Measurements from ENCODE around the gene MDH1. TPM values are rescaled to one million over a fixed set of nuclear protein-coding genes. Genes with fewer than 3 reads are reported as not detected.
"Not testable (repeated sequence)": the region's sequence is repeated elsewhere in the genome, so short reads cannot be mapped to it uniquely, and the experiment has no call there.

The MDH1 gene
- total RNA-seq, 2 experiments from 2014 or later: 161 to 163 TPM

DNA sequence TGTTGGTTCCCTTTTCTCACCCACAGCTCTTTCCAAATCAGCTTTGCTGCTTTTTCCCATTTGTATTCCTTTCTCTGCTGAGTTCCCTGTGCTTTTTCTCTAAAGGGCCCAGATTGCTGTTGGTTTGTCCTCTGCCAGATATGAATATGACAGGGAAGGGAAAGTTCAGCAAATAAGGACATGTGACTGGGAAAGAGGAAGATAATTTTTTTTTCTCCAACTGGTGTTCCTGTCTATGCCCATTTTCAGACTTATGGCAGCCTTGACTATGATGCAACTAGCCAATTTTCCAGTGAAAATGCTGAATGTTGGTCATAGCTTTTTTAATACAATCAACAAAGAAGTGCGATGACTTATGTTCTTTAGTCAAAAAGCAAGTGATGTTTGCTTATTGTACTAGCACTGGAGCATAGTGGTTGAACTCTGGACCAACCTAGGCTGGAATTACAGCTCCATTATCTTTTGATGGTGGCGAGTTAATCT lies 7.7 kb downstream of the MDH1 start:
- H3K36me3 Mint-ChIP-seq: peaks cover 14% of the 10 kb centered on the region
- POLR2A ChIA-PET: interaction anchor here (0.8 kb wide), 1 partner anchor 8 kb away, joined by 4 read pairs; the partner anchor contains the start of genes MDH1 and WDPCP
- H3K9me3 Mint-ChIP-seq: no peaks in the 10 kb centered on the region

GRCh38 chr2:63598981-63599380 lies 10.2 kb downstream of the MDH1 start:
- no peak overlapping the region for H3K4me3 Mint-ChIP-seq
- peaks cover 18% of the 10 kb centered on the region for H3K36me3 Mint-ChIP-seq
- DNase-seq: no peak
- no peak overlapping the region for H3K27ac Mint-ChIP-seq
- POLR2A ChIA-PET: no interaction called here
- no peaks in the 10 kb centered on the region for H3K27me3 Mint-ChIP-seq
- ATAC-seq (ENCODE audit: low read depth): no peak
- H3K4me1 Mint-ChIP-seq: no peaks in the 10 kb centered on the region
- no peaks in the 10 kb centered on the region for H3K9me3 Mint-ChIP-seq

More for the DNA sequence above, 7.7 kb downstream of the MDH1 start:
- H3K4me1 Mint-ChIP-seq: peaks cover 3% of the 10 kb centered on the region
- no peak overlapping the region for H3K27ac Mint-ChIP-seq
- no peak for ATAC-seq (ENCODE audit: low read depth)
- no peak for DNase-seq
- H3K27me3 Mint-ChIP-seq: no peaks in the 10 kb centered on the region
- H3K4me3 Mint-ChIP-seq: no peak overlapping the region

DNA sequence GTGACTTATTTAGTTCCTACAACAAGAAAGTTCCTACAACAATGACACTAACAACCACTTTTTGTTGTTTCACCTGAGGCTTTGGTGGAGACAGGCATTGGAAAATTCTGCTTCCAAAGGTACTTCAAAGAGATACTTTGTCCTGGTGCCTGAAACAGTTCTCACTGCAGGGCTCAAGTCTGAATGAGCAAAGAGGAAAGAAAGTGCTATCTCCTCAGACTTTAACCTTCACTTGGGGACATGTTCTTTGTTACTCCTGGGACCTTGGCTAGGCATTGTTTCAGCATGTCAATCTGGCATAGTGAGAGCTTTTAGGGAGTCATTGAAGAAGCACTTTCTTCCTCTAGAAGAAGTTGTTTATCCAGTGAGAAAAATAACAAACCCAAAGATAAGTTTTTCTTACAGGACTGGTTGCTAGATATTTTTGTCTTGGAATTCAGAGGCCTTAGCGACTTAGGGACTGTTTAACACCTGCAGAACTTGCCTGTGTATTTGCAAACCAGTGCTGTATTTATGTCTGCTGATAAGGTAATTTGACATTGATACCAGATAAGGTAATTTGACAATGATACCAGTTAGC lies 12.2 kb downstream of the MDH1 start:
- Mint-ChIP-seq H3K36me3 (peaks cover 28% of the 10 kb centered on the region), H3K27me3 (no peaks in the 10 kb centered on the region), H3K4me3 (no peak overlapping the region), H3K9me3 (no peaks in the 10 kb centered on the region), H3K27ac (no peak overlapping the region), H3K4me1 (no peaks in the 10 kb centered on the region)
- DNase-seq (no peak), ATAC-seq (ENCODE audit: low read depth) (no peak)
- POLR2A ChIA-PET: interaction anchor here (1.0 kb wide), 1 partner anchor 239 kb away, joined by 4 read pairs; no protein-coding TSS in a partner anchor

GRCh38 chr2:63604666-63605065 lies 15.9 kb downstream of the MDH1 start:
- H3K27me3 Mint-ChIP-seq: no peaks in the 10 kb centered on the region
- no peaks in the 10 kb centered on the region for H3K4me1 Mint-ChIP-seq
- H3K36me3 Mint-ChIP-seq: peaks cover 37% of the 10 kb centered on the region
- POLR2A ChIA-PET: no interaction called here
- no peak for DNase-seq
- no peak overlapping the region for H3K4me3 Mint-ChIP-seq
- H3K27ac Mint-ChIP-seq: no peak overlapping the region
- H3K9me3 Mint-ChIP-seq: no peaks in the 10 kb centered on the region
- ATAC-seq (ENCODE audit: low read depth): no peak

DNA sequence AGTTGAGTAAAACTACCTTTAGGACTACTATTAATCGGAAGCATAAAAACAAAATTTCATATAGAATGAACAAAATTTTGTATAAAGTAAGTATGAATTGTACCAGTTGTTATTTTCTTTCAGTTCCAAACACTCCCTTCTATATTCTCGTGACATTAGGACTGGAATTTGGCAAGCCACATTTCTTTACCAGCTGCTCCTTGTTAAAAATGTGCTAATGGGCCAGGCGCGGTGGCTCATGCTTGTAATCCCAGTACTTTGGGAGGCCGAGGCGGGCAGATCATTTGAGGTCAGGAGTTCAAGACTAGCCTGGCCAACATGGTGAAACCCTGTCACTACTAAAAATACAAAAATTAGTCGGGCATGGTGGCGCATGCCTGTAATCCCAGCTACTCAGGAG lies 20.1 kb downstream of the MDH1 start:
- not testable (repeated sequence) for ATAC-seq (ENCODE audit: low read depth); H3K9me3 Mint-ChIP-seq; DNase-seq; H3K27ac Mint-ChIP-seq; H3K4me1 Mint-ChIP-seq; H3K4me3 Mint-ChIP-seq; H3K27me3 Mint-ChIP-seq
- H3K36me3 Mint-ChIP-seq: peaks cover 26% of the 10 kb centered on the region
- POLR2A ChIA-PET: interaction anchor here (0.9 kb wide), 1 partner anchor 20 kb away, joined by 3 read pairs; the partner anchor contains the start of genes MDH1 and WDPCP

DNA sequence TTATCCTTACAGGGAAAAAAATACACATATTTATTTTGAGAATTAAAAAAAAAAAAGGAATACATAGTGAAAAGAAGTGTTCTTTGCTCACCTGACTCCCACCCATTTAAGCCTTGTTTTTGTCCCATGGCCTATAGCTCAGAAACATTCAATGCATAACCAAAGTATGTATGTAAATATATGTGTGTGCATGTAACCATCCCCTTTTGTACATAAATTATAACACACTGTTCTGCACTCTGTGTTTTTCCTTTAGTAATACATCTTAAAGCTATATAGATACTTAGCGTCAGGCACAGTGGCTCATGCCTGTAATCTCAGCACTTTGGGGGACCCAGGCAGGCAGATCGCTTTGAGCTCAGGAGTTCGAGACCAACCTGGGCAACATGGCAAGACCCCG lies 21.8 kb downstream of the MDH1 start:
- Mint-ChIP-seq H3K4me1 (no peaks in the 10 kb centered on the region), H3K27me3 (peaks cover 7% of the 10 kb centered on the region), H3K27ac (no peak overlapping the region), H3K4me3 (no peak overlapping the region), H3K9me3 (no peaks in the 10 kb centered on the region), H3K36me3 (peaks cover 16% of the 10 kb centered on the region)
- no peak for ATAC-seq (ENCODE audit: low read depth)
- POLR2A ChIA-PET: interaction anchor here (0.7 kb wide), 1 partner anchor 314 kb away, joined by 3 read pairs; no protein-coding TSS in a partner anchor
- no peak for DNase-seq

- Mint-ChIP-seq H3K27ac (no peak overlapping the region), H3K4me1 (no peaks in the 10 kb centered on the region), H3K27me3 (peaks cover 8% of the 10 kb centered on the region), H3K9me3 (no peaks in the 10 kb centered on the region), H3K36me3 (peaks cover 4% of the 10 kb centered on the region), H3K4me3 (no peak overlapping the region)
- DNase-seq (no peak), ATAC-seq (ENCODE audit: low read depth) (no peak)
- POLR2A ChIA-PET: no interaction called here
These were observed 24.7 kb downstream of the MDH1 start for GRCh38 chr2:63613391-63613901.

DNA sequence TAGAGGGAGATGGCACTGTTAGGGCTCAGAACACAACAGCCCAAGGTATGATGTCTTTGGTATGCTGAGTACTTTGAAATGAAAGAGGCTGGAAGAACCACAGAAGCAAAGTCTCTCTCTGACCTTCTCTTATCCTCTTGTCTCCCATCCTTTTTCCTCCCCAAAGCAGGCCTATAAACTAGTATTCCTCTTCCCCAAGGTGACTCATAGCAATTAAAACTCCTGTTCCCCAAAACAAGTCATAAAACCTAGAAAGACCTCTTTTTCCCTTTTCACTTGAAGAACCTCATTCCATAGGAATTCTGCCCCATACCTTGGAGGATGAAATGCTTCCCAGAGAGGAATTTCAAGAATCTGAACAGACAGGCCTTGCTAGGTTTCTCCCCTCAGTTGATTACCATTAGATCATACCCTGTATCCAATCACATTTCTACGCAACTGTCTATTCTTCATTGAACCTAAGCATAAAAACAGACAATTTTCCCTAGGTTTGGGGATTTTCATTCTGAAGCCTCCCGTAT lies 25.7 kb downstream of the MDH1 start:
- Mint-ChIP-seq H3K4me1 (no peaks in the 10 kb centered on the region), H3K27me3 (peaks cover 13% of the 10 kb centered on the region), H3K36me3 (peaks cover 2% of the 10 kb centered on the region), H3K9me3 (no peaks in the 10 kb centered on the region), H3K4me3 (no peak overlapping the region), H3K27ac (no peak overlapping the region)
- ATAC-seq (ENCODE audit: low read depth): no peak
- POLR2A ChIA-PET: no interaction called here
- no peak for DNase-seq

DNA sequence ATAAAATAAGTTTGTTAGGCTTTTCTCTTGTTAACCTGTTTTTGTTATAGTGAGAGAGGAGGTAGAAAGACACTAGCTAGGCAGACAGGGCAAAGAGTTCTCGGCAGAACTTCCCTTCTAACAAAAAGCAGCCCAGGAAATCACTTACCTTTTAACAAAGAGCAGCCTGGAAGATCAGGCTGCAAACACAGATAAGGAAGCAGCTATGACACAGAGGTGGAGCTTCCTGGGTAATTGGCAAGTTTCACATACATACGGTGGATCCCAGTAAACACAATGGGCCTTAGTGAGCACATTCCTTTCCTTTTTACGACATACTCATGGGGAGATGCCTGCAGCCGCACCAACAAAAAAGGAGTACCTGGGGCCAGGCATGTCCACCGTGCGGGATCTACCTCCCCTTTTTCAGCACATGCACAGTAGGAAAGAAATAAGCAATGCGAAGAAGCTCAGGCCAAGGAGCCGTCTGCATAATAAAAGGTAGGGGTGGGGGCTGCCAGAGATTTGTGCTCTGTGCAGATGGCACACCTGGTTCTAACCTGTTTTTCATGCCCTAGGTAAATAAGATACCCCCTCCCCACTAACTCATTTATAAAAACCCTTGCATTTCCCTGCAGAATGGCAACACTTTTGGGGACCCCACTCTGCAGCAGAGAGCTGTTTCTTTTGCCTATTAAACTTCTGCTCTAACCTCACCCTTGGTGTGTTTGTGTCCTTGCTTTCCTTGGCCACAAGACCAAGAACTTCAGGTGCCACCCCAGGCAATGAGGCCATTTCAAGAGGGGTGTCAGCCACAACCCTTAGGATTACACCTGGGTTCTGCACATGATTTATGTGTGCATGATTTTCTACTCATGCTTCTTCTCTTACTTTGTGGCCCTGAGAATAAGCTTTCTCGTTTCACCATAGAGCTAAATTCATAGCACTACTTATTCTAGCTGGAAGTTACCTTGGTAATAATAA lies 26.5 kb downstream of the MDH1 start:
- no peak overlapping the region for H3K27ac Mint-ChIP-seq
- POLR2A ChIA-PET: no interaction called here

GRCh38 chr2:63617366-63617765 lies 28.6 kb downstream of the MDH1 start:
- no peak for ATAC-seq (ENCODE audit: low read depth)
- no peaks in the 10 kb centered on the region for H3K36me3 Mint-ChIP-seq
- H3K4me3 Mint-ChIP-seq: no peak overlapping the region
- POLR2A ChIA-PET: no interaction called here
- peaks cover 10% of the 10 kb centered on the region for H3K27me3 Mint-ChIP-seq
- H3K9me3 Mint-ChIP-seq: no peaks in the 10 kb centered on the region
- DNase-seq: no peak
- no peak overlapping the region for H3K27ac Mint-ChIP-seq
- no peaks in the 10 kb centered on the region for H3K4me1 Mint-ChIP-seq

More for the DNA sequence above, 26.5 kb downstream of the MDH1 start:
- Mint-ChIP-seq H3K36me3 (no peaks in the 10 kb centered on the region), H3K4me3 (no peak overlapping the region), H3K9me3 (no peaks in the 10 kb centered on the region), H3K4me1 (no peaks in the 10 kb centered on the region), H3K27me3 (peaks cover 13% of the 10 kb centered on the region)
- ATAC-seq (ENCODE audit: low read depth) (no peak), DNase-seq (no peak)

DNA sequence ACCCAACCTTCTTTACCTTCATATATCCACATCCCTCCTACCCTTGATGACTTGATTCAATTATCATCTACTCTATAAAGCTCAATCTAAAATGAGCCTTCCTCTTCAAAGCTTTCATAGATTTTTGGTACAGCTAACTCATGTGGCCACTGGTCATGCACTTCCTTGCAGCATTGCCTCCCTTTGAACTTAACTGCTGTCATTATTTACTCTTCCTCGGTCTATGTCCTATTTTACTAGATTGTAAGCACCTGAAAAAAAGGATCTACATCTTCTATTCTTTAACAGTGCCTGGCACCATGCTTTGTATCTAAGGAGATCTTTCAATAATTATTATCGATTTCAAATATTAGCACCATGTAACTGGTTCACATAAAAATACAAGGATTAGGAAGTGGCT lies 30.6 kb downstream of the MDH1 start:
- no peaks in the 10 kb centered on the region for H3K4me1 Mint-ChIP-seq
- H3K27ac Mint-ChIP-seq: no peak overlapping the region
- peaks cover 8% of the 10 kb centered on the region for H3K27me3 Mint-ChIP-seq
- no peak for ATAC-seq (ENCODE audit: low read depth)
- no peak for DNase-seq
- no peaks in the 10 kb centered on the region for H3K36me3 Mint-ChIP-seq
- no peak overlapping the region for H3K4me3 Mint-ChIP-seq
- H3K9me3 Mint-ChIP-seq: no peaks in the 10 kb centered on the region
- POLR2A ChIA-PET: no interaction called here

GRCh38 chr2:63622751-63623150 lies 34.0 kb downstream of the MDH1 start:
- no peaks in the 10 kb centered on the region for H3K36me3 Mint-ChIP-seq
- H3K27me3 Mint-ChIP-seq: peaks cover 15% of the 10 kb centered on the region

GRCh38 chr2:63623763-63624162 lies 35.0 kb downstream of the MDH1 start:
- H3K36me3 Mint-ChIP-seq; ATAC-seq (ENCODE audit: low read depth); DNase-seq; H3K4me3 Mint-ChIP-seq; POLR2A ChIA-PET; H3K4me1 Mint-ChIP-seq; H3K27ac Mint-ChIP-seq; H3K9me3 Mint-ChIP-seq: not testable (repeated sequence)
- peaks cover 10% of the 10 kb centered on the region for H3K27me3 Mint-ChIP-seq

More at GRCh38 chr2:63622751-63623150, 34.0 kb downstream of the MDH1 start:
- DNase-seq: no peak
- Mint-ChIP-seq H3K4me3 (no peak overlapping the region), H3K9me3 (no peaks in the 10 kb centered on the region), H3K27ac (no peak overlapping the region), H3K4me1 (no peaks in the 10 kb centered on the region)
- POLR2A ChIA-PET: no interaction called here
- ATAC-seq (ENCODE audit: low read depth): no peak

All from activated naive CD8-positive, alpha-beta T cell treated with anti-CD3 and anti-CD28 coated beads, Interleukin-2, amount 10 ng/mL, durations not matched to agents 7 days and 5 days (primary cell).